Activated B cell treated with CpG ODN at 0.5 μM for 24 hours (primary cell): ENCODE results near the gene ASXL1. TPM values are rescaled to one million over a fixed set of nuclear protein-coding genes. Genes with fewer than 3 reads are reported as not detected.

Experiments used
- ATAC-seq: fragments of 200-7000 bp; cut with Tn5 transposase; one replicate; pipeline ENCODE4 v1.10.0; 2021; ENCODE audit warnings: low read depth, mild to moderate bottlenecking, moderate library complexity
- CTCF ChIA-PET: fragments of 350-600 bp; sonication (Branson Sonifier 250); formaldehyde crosslinking; loops from one replicate; lab custom pipeline; 2021; ENCODE audit warnings: antibody characterized with exemption; lab: Charles Lee
- POLR2A ChIA-PET: fragments of 350-600 bp; sonication (Branson Sonifier 250); formaldehyde crosslinking; loops from one replicate; lab custom pipeline; 2021; ENCODE audit warnings: antibody characterized with exemption; lab: Charles Lee
- DNase-seq: peaks from one replicate; pipeline ENCODE4 v3.0.0; 2022
- H3K27ac Mint-ChIP-seq: one replicate; pipeline ENCODE4 v1.8.0; 2020; ENCODE audit warnings: mixed read lengths
- H3K27me3 Mint-ChIP-seq: one replicate; pipeline ENCODE4 v1.8.0; 2021; ENCODE audit warnings: mixed read lengths
- H3K36me3 Mint-ChIP-seq: one replicate; pipeline ENCODE4 v1.8.0; 2021; ENCODE audit warnings: low read depth, mixed read lengths
- H3K4me1 Mint-ChIP-seq: one replicate; pipeline ENCODE4 v1.8.0; 2021; ENCODE audit warnings: mixed read lengths
- H3K4me3 Mint-ChIP-seq: one replicate; pipeline ENCODE4 v1.8.0; 2020; ENCODE audit warnings: mild to moderate bottlenecking, mixed read lengths
- H3K9me3 Mint-ChIP-seq: one replicate; pipeline ENCODE4 v1.8.0; 2020; ENCODE audit warnings: mixed read lengths
- CTCF ChIP-seq: fragments of 200-600 bp; IDR thresholded peaks from one replicate; pipeline ENCODE4 v1.8.0; 2022; ENCODE audit warnings: antibody characterized with exemption, mild to moderate bottlenecking
- intact Hi-C: fragments of 100-400 bp; cut with micrococcal nuclease; formaldehyde crosslinking; loops from one replicate; pipeline ENCODE4 v1.15.1; 2024
- total RNA-seq: library from RNA; stranded (reverse); gene quantifications from 2 replicates; pipeline ENCODE4 v1.2.3, GENCODE V29; 2022

Gene ASXL1
- total RNA-seq, 1 donor from 2014 or later = 169 TPM

GRCh38 chr20:32479012-32479411 is 120.9 kb downstream of the ASXL1 start:
- CTCF ChIA-PET = no interaction called here
- TF ChIP-seq CTCF = no peak
- intact Hi-C loops = no loop called here
- H3K36me3 Mint-ChIP-seq = no peaks in the 10 kb centered on the region
- no peak overlapping the region for H3K4me3 Mint-ChIP-seq
- ATAC-seq (no peak), DNase-seq (no peak)
- peaks cover 28% of the 10 kb centered on the region for H3K4me1 Mint-ChIP-seq
- H3K27me3 Mint-ChIP-seq = no peaks in the 10 kb centered on the region
- POLR2A ChIA-PET = no interaction called here
- H3K27ac Mint-ChIP-seq = no peak overlapping the region
- H3K9me3 Mint-ChIP-seq = no peaks in the 10 kb centered on the region

GRCh38 chr20:32479697-32480171 is 121.6 kb downstream of the ASXL1 start:
- ChIA-PET CTCF (no interaction called here), POLR2A (no interaction called here)
- DNase-seq (no peak), ATAC-seq (no peak)
- intact Hi-C loops = loop anchor here (5.0 kb wide), 1 partner anchor 122 kb away; the partner anchor contains the start of gene ASXL1
- H3K4me3 Mint-ChIP-seq = no peak overlapping the region
- TF ChIP-seq CTCF = no peak
- H3K4me1 Mint-ChIP-seq = peaks cover 29% of the 10 kb centered on the region
- H3K9me3 Mint-ChIP-seq = no peaks in the 10 kb centered on the region
- no peaks in the 10 kb centered on the region for H3K36me3 Mint-ChIP-seq
- peak overlapping the region; percentile 35 for H3K27ac Mint-ChIP-seq
- no peaks in the 10 kb centered on the region for H3K27me3 Mint-ChIP-seq

GRCh38 chr20:32480371-32481241 is 122.5 kb downstream of the ASXL1 start:
- Mint-ChIP-seq H3K4me1 (peaks cover 28% of the 10 kb centered on the region), H3K9me3 (no peaks in the 10 kb centered on the region), H3K4me3 (no peak overlapping the region), H3K27me3 (no peaks in the 10 kb centered on the region), H3K27ac (no peak overlapping the region), H3K36me3 (peaks cover 3% of the 10 kb centered on the region)
- CTCF ChIA-PET = no interaction called here
- no peak for ATAC-seq
- no peak for DNase-seq
- intact Hi-C loops = loop anchor here (5.0 kb wide), 1 partner anchor 123 kb away; the partner anchor contains the start of gene ASXL1
- no peak for TF ChIP-seq CTCF
- POLR2A ChIA-PET = no interaction called here

GRCh38 chr20:32481311-32482142 is 123.4 kb downstream of the ASXL1 start:
- ChIA-PET POLR2A (no interaction called here), CTCF (no interaction called here)
- no peak overlapping the region for H3K27ac Mint-ChIP-seq
- no peaks in the 10 kb centered on the region for H3K9me3 Mint-ChIP-seq
- H3K4me1 Mint-ChIP-seq = peaks cover 19% of the 10 kb centered on the region
- ATAC-seq (no peak), DNase-seq (no peak)
- no peak for TF ChIP-seq CTCF
- intact Hi-C loops = loop anchor here (5.0 kb wide), 1 partner anchor 124 kb away; the partner anchor contains the start of gene ASXL1
- peak overlapping the region; percentile 67 for H3K4me3 Mint-ChIP-seq
- peaks cover 3% of the 10 kb centered on the region for H3K36me3 Mint-ChIP-seq
- H3K27me3 Mint-ChIP-seq = no peaks in the 10 kb centered on the region

GRCh38 chr20:32482143-32482441 is 124.0 kb downstream of the ASXL1 start:
- no peaks in the 10 kb centered on the region for H3K9me3 Mint-ChIP-seq
- H3K4me3 Mint-ChIP-seq = peak overlapping the region; percentile 67
- POLR2A ChIA-PET = no interaction called here
- no peaks in the 10 kb centered on the region for H3K27me3 Mint-ChIP-seq
- peaks cover 16% of the 10 kb centered on the region for H3K4me1 Mint-ChIP-seq
- DNase-seq = no peak
- no peak overlapping the region for H3K27ac Mint-ChIP-seq
- no peak for TF ChIP-seq CTCF
- CTCF ChIA-PET = no interaction called here
- no peak for ATAC-seq
- intact Hi-C loops = loop anchor here (5.0 kb wide), 1 partner anchor 125 kb away; the partner anchor contains the start of gene ASXL1
- H3K36me3 Mint-ChIP-seq = peaks cover 3% of the 10 kb centered on the region
